ENCODE results near the gene TNIK.

The TNIK gene

DNA sequence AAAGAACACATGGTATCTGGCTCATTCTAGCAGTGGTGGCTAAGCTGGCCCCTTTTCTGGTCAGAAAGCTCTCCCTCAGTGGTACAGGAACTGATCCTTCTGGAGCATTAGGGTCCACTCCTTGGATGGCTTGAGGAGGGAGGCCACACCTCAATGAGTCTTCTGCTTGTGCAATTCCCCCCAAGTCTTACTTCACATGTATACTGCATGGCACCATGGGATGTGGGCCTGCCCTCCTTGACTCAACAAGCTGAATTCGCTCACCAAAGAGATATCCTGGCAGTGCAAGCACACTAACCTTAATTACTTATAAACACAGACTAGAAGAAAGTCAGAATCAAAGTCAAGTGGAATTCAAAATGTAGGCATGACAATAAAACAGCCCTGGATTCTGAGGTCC lies 299.9 kb downstream of the TNIK start:
- Mint-ChIP-seq H3K4me3 (no peak overlapping the region), H3K4me1 (peaks cover under 1% of the 10 kb centered on the region), H3K9me3 (peaks cover under 1% of the 10 kb centered on the region), H3K27ac (no peak overlapping the region), H3K36me3 (ENCODE audit: low read depth) (peaks cover 32% of the 10 kb centered on the region), H3K27me3 (no peaks in the 10 kb centered on the region)
- ATAC-seq: no peak
- no peak for DNase-seq

DNA sequence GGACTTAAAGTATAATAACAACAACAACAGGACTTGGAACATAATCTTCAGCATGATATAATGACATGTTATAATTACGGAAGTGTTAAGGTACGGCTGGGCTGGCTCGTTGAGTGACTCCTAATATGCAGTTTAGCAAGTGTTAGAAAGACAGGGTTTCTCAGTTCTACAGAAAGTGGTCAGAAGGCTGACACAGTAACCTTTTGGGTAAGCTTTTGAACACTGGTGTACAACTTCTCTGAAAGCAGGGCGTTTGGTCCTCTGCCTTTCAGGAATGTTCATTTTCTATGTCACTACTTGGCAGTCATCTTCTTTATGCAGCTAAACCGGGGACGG lies 300.4 kb downstream of the TNIK start:
- Mint-ChIP-seq H3K27ac (no peak overlapping the region), H3K9me3 (no peaks in the 10 kb centered on the region), H3K4me3 (no peak overlapping the region), H3K36me3 (ENCODE audit: low read depth) (peaks cover 33% of the 10 kb centered on the region), H3K4me1 (no peaks in the 10 kb centered on the region), H3K27me3 (no peaks in the 10 kb centered on the region)
- ATAC-seq (no peak), DNase-seq (no peak)

DNA sequence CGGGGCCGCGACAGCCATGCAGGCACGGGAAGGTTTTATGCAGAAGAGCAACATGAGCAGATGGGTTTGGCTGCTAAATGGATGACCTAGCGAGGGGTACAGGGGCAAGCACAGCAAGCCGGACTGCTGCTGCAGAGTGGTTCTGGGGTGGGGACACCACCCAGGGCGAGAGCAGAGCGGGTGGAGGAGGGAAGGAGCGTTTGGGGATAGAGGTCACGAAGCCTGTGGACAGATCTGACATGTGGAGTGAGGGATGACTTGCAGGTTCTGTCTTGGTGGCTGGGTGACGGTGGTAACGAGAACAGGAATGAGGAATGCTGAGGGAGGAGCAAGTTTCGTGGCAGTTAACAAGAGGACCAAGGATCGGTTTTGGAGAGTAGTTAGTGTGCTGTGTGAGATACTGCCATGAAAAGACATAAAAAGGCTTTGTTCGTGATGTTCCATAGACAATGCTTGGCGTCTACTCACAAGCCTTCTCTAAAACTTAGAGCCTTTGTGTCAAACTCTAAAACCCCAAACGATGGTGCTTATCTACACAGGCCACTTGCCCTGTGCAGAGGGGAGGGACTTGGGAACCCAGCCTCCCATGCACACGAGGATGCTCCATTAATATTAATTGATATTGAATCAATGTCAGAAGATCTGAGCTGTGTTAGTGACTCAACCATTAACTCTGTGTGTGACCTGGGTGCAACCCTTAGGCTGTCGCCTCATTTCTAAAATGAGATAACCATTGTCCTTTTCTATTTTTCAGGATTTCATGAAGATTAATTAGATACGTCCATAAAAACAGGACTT lies 301.0 kb downstream of the TNIK start:
- no peak for ATAC-seq
- Mint-ChIP-seq H3K9me3 (no peaks in the 10 kb centered on the region), H3K36me3 (ENCODE audit: low read depth) (peaks cover 28% of the 10 kb centered on the region), H3K27me3 (no peaks in the 10 kb centered on the region), H3K4me1 (no peaks in the 10 kb centered on the region), H3K4me3 (no peak overlapping the region), H3K27ac (no peak overlapping the region)
- DNase-seq: no peak

DNA sequence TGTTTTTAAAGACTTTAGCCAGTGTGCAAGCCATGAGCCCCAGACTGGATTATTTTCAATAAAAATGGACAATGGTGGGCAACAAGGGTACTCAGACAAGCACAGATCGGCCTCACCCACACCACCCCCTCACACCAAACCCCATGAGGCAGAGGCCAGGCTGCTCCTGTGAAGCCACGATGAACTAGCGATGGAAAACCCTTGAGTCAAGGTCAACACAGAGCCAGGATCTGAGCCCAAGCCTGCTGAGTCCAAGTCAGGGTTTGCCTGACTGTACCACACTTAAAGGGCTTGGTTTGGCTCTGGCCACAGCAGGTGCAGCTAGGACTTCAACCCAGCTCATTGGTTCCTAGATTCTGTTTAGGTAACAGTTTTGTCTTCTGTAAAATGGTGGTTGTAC lies 302.2 kb downstream of the TNIK start:
- H3K36me3 Mint-ChIP-seq (ENCODE audit: low read depth): peaks cover 22% of the 10 kb centered on the region
- no peak overlapping the region for H3K4me3 Mint-ChIP-seq
- no peaks in the 10 kb centered on the region for H3K9me3 Mint-ChIP-seq
- no peaks in the 10 kb centered on the region for H3K27me3 Mint-ChIP-seq
- DNase-seq (no peak), ATAC-seq (no peak)
- no peaks in the 10 kb centered on the region for H3K4me1 Mint-ChIP-seq
- H3K27ac Mint-ChIP-seq: no peak overlapping the region

DNA sequence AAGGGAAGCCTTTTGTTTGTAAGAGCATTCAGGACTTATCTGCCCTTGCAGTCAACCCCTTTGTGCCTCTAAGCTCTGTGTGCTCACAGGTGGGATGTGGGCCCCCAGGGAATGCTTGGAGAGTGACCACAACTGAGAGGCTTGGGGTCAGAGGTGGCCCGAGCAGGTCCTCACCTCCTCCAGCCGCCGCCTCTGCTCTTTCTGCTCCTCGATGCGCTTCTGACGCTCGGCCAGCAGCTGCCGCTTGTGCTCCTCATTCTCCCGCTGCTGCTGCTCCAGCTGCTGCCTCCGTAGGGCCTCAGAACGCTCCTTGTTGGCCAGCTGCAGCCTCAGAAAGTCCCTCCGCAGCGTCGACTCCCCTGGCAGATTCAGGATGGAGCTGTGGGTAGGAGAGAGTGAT lies 302.9 kb downstream of the TNIK start:
- H3K4me1 Mint-ChIP-seq: no peaks in the 10 kb centered on the region
- H3K27ac Mint-ChIP-seq: no peak overlapping the region
- DNase-seq (no peak), ATAC-seq (no peak)
- H3K27me3 Mint-ChIP-seq: no peaks in the 10 kb centered on the region
- no peaks in the 10 kb centered on the region for H3K9me3 Mint-ChIP-seq
- peaks cover 16% of the 10 kb centered on the region for H3K36me3 Mint-ChIP-seq (ENCODE audit: low read depth)
- no peak overlapping the region for H3K4me3 Mint-ChIP-seq

DNA sequence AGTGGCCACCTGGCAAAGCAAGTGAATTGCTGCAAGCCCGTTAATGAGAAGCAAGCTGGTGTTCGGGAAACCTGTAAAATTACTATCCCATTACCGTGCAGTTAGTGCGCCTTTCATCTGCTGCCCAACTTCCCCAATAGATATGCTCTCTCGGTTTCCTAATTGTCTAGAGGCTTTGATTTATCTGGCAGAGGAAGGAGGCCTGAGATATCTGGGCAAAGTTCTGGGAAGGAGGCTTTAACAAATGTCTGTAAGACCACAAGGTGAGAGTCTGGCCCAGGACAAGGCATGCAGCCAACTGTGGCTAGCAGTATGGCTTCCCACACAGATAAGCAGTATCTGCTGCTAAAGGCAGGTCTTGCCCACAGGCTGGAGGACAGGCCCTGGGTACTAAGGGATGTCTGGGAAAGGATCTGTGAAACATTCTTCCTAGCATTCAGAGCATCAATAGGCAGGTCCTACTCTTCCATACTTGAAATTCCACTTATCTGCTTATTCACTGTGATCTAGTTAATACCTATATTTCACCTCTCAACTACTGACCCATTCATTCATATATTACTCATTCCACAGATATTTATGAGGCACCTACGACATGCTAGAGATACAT lies 303.7 kb downstream of the TNIK start:
- Mint-ChIP-seq H3K4me1 (no peaks in the 10 kb centered on the region), H3K9me3 (no peaks in the 10 kb centered on the region), H3K36me3 (ENCODE audit: low read depth) (peaks cover 16% of the 10 kb centered on the region), H3K4me3 (no peak overlapping the region), H3K27ac (no peak overlapping the region), H3K27me3 (no peaks in the 10 kb centered on the region)
- DNase-seq (no peak), ATAC-seq (no peak)

DNA sequence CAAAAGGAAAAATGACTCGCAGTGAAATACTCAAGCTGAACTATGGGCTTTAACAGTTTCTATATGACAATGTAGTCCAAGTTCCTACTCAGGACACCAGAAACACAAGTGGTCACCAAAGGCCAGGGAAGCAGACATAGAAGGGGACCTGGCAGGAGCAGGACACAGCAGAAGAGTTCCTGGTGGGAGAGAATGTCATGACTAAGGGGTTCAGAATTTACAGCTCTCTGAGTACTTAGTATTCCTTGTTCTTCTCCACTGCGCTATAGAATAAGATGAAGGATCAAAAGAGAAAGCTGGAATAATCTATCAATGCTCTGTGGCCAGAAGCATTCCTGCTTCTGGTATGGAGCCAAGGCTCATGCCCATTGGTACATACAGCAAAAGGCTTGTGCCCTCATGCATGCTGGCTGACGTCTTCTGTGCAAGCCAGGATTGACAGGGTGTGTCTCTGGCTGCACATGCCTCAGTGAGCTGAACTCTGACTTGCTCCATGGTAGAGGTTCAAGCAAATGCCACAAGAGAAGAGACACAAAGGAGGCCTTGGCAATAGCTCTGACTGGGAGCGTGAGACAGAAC lies 305.0 kb downstream of the TNIK start:
- peaks cover 16% of the 10 kb centered on the region for H3K36me3 Mint-ChIP-seq (ENCODE audit: low read depth)

DNA sequence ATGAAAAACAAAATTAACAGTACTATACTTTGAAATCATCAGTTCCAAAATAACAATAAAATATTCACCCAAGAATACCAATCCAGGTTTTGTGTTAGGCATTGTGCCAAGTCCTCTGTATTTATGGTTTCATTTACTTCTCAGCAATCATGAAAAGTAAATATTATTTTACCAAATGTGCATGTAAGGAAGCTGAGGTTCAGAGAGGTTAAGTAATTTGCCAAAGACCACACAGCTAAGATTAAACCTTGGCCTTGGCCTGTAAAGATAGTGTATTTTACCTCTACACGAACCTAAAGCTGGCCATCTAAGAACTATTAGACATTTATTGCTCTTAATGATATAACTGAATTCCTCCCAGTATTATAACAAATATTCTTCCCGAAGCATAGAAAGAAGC lies 309.3 kb downstream of the TNIK start:
- no peak for ATAC-seq
- no peaks in the 10 kb centered on the region for H3K4me1 Mint-ChIP-seq
- H3K9me3 Mint-ChIP-seq: no peaks in the 10 kb centered on the region
- H3K4me3 Mint-ChIP-seq: no peak overlapping the region
- H3K27ac Mint-ChIP-seq: no peak overlapping the region
- H3K36me3 Mint-ChIP-seq (ENCODE audit: low read depth): peaks cover 19% of the 10 kb centered on the region
- H3K27me3 Mint-ChIP-seq: no peaks in the 10 kb centered on the region
- no peak for DNase-seq

More for the DNA sequence above, 305.0 kb downstream of the TNIK start:
- no peaks in the 10 kb centered on the region for H3K4me1 Mint-ChIP-seq
- H3K4me3 Mint-ChIP-seq: no peak overlapping the region
- ATAC-seq: no peak
- H3K9me3 Mint-ChIP-seq: no peaks in the 10 kb centered on the region
- no peaks in the 10 kb centered on the region for H3K27me3 Mint-ChIP-seq
- no peak for DNase-seq
- H3K27ac Mint-ChIP-seq: no peak overlapping the region

DNA sequence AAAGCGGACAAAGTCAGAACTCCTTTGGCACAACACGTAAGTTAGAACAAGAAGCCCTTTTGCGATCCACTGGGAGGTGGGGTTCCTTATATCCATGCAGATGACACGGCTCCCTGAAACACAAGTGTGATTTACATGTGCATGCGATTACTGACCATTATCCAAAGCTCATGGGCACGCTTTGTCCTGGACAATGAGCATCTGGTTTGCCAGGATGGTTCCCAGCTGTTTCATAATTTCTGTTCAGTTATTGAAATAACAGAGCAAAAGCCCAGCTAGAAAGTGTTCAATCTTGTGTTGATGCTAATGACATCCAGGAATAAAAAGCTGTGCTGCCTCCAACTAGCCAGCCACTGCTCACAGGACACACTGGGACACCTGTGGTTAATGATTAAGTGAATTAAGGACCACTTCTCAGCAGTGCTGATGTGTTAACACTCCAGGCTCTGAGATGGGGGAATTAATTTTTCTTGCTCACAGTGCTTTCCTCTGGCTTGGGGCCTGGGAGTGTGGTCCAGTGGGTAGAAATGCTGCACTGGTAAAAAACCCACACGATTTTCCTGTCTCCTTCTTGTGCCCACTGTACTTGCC lies 310.6 kb downstream of the TNIK start:
- no peaks in the 10 kb centered on the region for H3K27me3 Mint-ChIP-seq
- ATAC-seq (no peak), DNase-seq (no peak)
- H3K9me3 Mint-ChIP-seq: no peaks in the 10 kb centered on the region
- no peak overlapping the region for H3K27ac Mint-ChIP-seq
- peaks cover 18% of the 10 kb centered on the region for H3K36me3 Mint-ChIP-seq (ENCODE audit: low read depth)
- no peaks in the 10 kb centered on the region for H3K4me1 Mint-ChIP-seq
- no peak overlapping the region for H3K4me3 Mint-ChIP-seq

DNA sequence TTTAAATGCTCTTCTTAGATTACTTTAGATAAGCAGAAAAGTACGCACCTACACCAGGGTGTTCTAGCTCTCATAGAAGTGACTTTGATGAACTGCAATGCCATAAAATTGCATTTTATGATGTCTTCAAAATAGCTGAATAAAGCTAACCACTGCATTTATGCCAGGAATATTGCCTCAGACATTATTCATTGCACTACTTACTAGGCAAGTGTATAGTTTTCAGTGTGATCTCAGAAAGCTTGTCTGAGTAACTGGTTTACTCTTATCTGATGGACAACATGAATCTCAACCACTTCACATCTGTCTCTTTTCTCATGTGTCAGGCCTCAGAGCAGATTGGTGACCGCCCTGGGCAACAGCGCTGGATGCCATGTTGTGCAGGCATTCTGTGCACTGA lies 314.4 kb downstream of the TNIK start:
- DNase-seq (no peak), ATAC-seq (no peak)
- Mint-ChIP-seq H3K36me3 (ENCODE audit: low read depth) (peaks cover 14% of the 10 kb centered on the region), H3K4me3 (no peak overlapping the region), H3K27ac (no peak overlapping the region), H3K9me3 (no peaks in the 10 kb centered on the region), H3K27me3 (no peaks in the 10 kb centered on the region), H3K4me1 (no peaks in the 10 kb centered on the region)

DNA sequence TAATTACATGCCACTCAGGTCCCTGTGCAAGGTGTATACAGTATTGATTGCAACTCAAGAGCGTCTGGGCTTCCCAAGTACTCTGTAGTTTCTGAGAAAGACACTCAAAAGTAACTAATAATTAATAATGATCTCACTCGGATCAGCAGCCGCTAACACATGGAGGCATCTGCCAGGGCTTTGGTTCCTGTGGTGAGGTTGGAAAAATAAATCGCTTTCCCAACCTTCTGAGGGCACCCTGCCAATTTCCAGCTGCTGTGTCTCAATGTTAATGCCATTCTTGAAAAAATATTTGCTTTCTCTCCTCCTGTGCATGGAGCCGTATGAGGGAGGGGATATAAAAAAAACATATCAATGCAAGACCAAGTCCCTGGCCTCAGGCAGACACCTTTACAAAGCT lies 317.2 kb downstream of the TNIK start:
- Mint-ChIP-seq H3K36me3 (ENCODE audit: low read depth) (peaks cover 17% of the 10 kb centered on the region), H3K9me3 (no peaks in the 10 kb centered on the region)

DNA sequence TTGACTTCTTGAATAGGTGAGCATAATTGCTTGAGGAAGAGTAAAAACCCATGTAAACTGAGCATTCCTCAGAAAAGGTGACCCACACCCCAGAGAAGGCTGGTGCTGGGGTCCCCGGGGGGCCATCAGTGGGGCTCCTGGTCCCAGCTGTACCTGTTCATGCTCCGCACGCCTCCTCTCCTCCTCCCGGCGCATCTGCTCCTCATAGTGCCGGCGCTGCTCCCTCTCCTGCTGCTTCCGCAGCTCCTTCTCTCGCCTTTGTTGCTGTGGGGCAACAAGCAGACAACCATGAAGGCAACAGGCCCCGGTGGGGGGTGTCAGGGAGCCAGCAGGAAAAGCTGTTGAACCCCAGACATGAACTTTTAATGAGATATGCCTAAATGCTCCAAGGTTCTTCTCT lies 320.0 kb downstream of the TNIK start:
- no peaks in the 10 kb centered on the region for H3K27me3 Mint-ChIP-seq

More for the DNA sequence above, 317.2 kb downstream of the TNIK start:
- DNase-seq (no peak), ATAC-seq (no peak)
- H3K27me3 Mint-ChIP-seq: no peaks in the 10 kb centered on the region
- no peak overlapping the region for H3K4me3 Mint-ChIP-seq
- H3K27ac Mint-ChIP-seq: no peak overlapping the region
- H3K4me1 Mint-ChIP-seq: no peaks in the 10 kb centered on the region

DNA sequence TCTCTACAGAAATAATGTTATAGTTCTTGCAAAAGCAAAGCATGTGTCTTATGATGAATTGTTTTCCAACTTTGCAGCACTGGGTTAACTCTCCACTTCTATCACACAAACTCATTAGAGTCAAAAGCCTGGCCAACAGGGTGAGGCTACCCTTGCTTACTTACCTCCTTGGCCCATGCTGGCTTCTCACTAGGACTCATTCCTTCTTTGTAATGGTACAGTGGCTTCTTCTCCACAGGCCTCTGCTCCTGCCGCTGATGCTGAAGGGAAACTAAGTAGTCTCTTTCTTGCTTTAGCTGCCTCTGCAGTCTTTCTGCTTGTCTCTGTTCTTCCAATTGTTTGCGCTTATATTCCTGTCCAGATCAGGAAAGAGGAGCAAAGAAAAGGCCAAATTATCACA lies 322.2 kb downstream of the TNIK start:
- no peaks in the 10 kb centered on the region for H3K4me1 Mint-ChIP-seq
- ATAC-seq (no peak), DNase-seq (no peak)
- no peaks in the 10 kb centered on the region for H3K9me3 Mint-ChIP-seq
- H3K36me3 Mint-ChIP-seq (ENCODE audit: low read depth): peaks cover 22% of the 10 kb centered on the region
- H3K27ac Mint-ChIP-seq: no peak overlapping the region
- no peak overlapping the region for H3K4me3 Mint-ChIP-seq
- H3K27me3 Mint-ChIP-seq: no peaks in the 10 kb centered on the region

More for the DNA sequence above, 320.0 kb downstream of the TNIK start:
- Mint-ChIP-seq H3K4me3 (no peak overlapping the region), H3K36me3 (ENCODE audit: low read depth) (peaks cover 26% of the 10 kb centered on the region), H3K27ac (no peak overlapping the region), H3K9me3 (no peaks in the 10 kb centered on the region), H3K4me1 (no peaks in the 10 kb centered on the region)
- ATAC-seq: no peak
- no peak for DNase-seq

DNA sequence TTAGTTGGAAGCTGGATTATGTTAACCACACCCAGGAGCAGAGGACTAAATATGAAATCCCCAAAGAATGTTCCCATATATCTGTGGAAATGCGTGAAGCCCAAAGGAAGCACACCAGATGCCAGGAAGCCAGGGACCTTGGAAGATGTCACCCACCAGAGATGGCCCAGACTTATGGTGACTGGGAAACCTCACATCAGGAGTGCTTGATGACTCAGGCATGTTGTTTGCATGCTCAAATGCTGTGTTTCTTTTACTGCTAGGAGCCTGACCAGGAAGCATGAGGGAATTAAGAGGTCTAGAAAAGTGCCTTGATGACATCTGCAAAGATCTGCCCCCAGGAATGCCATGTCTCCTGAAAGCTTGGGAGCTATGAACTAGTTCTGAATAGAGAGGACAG lies 324.7 kb downstream of the TNIK start:
- no peaks in the 10 kb centered on the region for H3K4me1 Mint-ChIP-seq
- ATAC-seq: no peak
- H3K4me3 Mint-ChIP-seq: no peak overlapping the region
- H3K36me3 Mint-ChIP-seq (ENCODE audit: low read depth): peaks cover 26% of the 10 kb centered on the region
- H3K27ac Mint-ChIP-seq: no peak overlapping the region
- no peak for DNase-seq
- no peaks in the 10 kb centered on the region for H3K9me3 Mint-ChIP-seq
- H3K27me3 Mint-ChIP-seq: no peaks in the 10 kb centered on the region
